ENCODE data around the gene DOCK10. TPM values are rescaled to one million over a fixed set of nuclear protein-coding genes. Genes with fewer than 3 reads are reported as not detected.

The DOCK10 gene
- total and polyA plus RNA-seq, 2 donors (not counting 1 experiment from before 2014, with no cell fraction given) = 20.8 to 26.3 TPM

DNA sequence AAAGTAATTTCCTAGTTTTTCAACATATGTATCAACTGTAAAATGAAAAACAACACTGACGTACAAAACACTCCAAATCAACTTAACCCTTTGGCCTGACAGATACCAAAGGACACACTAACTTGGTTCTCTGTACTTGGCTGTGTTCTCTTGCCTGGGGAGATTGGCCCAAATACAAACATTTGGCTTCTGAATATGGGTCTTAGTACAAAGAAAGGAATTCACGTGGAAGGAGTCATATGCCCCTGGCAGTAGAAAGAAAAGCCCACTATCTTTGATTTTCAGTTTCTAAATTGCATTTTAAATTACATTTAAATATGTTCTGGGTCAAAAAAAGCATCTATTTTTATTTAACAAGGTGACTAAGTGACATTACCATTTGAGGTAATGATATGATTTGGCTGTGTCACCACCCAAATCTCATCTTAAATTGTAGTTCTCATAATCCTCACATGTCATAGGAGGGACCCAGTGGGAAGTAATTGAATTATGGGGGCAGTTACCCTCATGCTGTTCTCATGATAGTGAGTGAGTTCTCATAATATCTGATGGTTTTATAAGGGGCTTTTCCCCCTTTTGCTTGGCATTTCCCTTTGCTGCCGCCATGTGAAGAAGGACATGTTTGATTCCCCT is 172.6 kb downstream of the DOCK10 start:
- Histone ChIP-seq H3K79me2 (ENCODE audit: control insufficient read depth, insufficient read depth, low read length) (no peaks in the 10 kb centered on the region), H3K4me2 (ENCODE audit: extremely low read depth, insufficient read depth, low read length) (no peak overlapping the region), H3K27me3 (ENCODE audit: control insufficient read depth, insufficient read depth, low read length) (no peaks in the 10 kb centered on the region), H3K9ac (ENCODE audit: insufficient read depth, low read length) (no peak overlapping the region), H3K27ac (ENCODE audit: insufficient read depth, low read length) (peak overlapping the region; percentile 84), H3K4me3 (replicated peaks in 1 of 4; ENCODE audit: control extremely low read depth in 1 of 4, insufficient read depth in 1 of 4, low read depth in 3 of 4, low read length in 4 of 4) (no peak overlapping the region), H2AFZ (ENCODE audit: low read length) (no peak overlapping the region), H3K36me3 (ENCODE audit: control insufficient read depth, insufficient read depth, low read length) (peaks cover 2% of the 10 kb centered on the region), H4K20me1 (ENCODE audit: control insufficient read depth, extremely low read depth, insufficient read depth, low read length) (no peaks in the 10 kb centered on the region), H3K4me1 (ENCODE audit: control insufficient read depth, extremely low read depth, insufficient read depth, low read length) (peaks cover 3% of the 10 kb centered on the region), H3K9me3 (ENCODE audit: control insufficient read depth, insufficient read depth, low read depth, low read length) (no peaks in the 10 kb centered on the region)
- peak; percentile 92 to 94 for DNase-seq (ENCODE audit: low read depth in 2 of 2)
- TF ChIP-seq EZH2 (IDR thresholded peaks at IDR 0.05; ENCODE audit: low read length, missing control alignments) = no peak
- TF ChIP-seq, protein P1, sequence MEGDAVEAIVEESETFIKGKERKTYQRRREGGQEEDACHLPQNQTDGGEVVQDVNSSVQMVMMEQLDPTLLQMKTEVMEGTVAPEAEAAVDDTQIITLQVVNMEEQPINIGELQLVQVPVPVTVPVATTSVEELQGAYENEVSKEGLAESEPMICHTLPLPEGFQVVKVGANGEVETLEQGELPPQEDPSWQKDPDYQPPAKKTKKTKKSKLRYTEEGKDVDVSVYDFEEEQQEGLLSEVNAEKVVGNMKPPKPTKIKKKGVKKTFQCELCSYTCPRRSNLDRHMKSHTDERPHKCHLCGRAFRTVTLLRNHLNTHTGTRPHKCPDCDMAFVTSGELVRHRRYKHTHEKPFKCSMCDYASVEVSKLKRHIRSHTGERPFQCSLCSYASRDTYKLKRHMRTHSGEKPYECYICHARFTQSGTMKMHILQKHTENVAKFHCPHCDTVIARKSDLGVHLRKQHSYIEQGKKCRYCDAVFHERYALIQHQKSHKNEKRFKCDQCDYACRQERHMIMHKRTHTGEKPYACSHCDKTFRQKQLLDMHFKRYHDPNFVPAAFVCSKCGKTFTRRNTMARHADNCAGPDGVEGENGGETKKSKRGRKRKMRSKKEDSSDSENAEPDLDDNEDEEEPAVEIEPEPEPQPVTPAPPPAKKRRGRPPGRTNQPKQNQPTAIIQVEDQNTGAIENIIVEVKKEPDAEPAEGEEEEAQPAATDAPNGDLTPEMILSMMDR (conservative IDR thresholded peaks at IDR 0.05 in 1 of 2, IDR thresholded peaks at IDR 0.05 in 1 of 2; ENCODE audit: low read depth in 1 of 2, low read length in 2 of 2) = no peak

DNA sequence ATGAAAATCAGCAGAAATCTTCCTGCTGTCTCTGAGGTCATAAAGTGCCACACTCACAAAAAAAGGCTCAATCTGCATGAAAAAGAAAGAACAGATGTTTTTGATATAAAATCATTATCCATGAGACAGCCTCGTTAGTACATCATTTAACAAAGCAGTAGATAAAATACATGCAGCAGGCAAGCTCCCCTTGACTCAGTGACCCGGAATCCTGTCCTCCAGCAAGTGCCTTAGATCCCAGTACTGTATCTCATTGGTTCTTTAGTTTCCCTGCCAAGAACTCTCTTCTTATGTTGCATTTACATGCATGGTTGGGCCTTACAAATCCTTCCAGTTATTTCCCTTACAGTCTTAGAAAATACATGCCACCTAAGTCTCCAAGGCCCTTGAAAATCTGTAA is 177.3 kb downstream of the DOCK10 start:
- Histone ChIP-seq H3K9me3 (ENCODE audit: control insufficient read depth, insufficient read depth, low read depth, low read length) (no peaks in the 10 kb centered on the region), H3K9ac (ENCODE audit: insufficient read depth, low read length) (no peak overlapping the region), H3K27me3 (ENCODE audit: control insufficient read depth, insufficient read depth, low read length) (no peaks in the 10 kb centered on the region), H3K4me3 (replicated peaks in 1 of 4; ENCODE audit: control extremely low read depth in 1 of 4, insufficient read depth in 1 of 4, low read depth in 3 of 4, low read length in 4 of 4) (no peak overlapping the region), H3K79me2 (ENCODE audit: control insufficient read depth, insufficient read depth, low read length) (no peaks in the 10 kb centered on the region), H4K20me1 (ENCODE audit: control insufficient read depth, extremely low read depth, insufficient read depth, low read length) (no peaks in the 10 kb centered on the region), H3K4me2 (ENCODE audit: extremely low read depth, insufficient read depth, low read length) (no peak overlapping the region), H3K27ac (ENCODE audit: insufficient read depth, low read length) (no peak overlapping the region), H2AFZ (ENCODE audit: low read length) (no peak overlapping the region), H3K4me1 (ENCODE audit: control insufficient read depth, extremely low read depth, insufficient read depth, low read length) (peaks cover 3% of the 10 kb centered on the region), H3K36me3 (ENCODE audit: control insufficient read depth, insufficient read depth, low read length) (no peaks in the 10 kb centered on the region)
- no peak for DNase-seq (ENCODE audit: low read depth in 2 of 2)
- TF ChIP-seq EZH2 (IDR thresholded peaks at IDR 0.05; ENCODE audit: low read length, missing control alignments) = no peak
- TF ChIP-seq, protein P1 (conservative IDR thresholded peaks at IDR 0.05 in 1 of 2, IDR thresholded peaks at IDR 0.05 in 1 of 2; ENCODE audit: low read depth in 1 of 2, low read length in 2 of 2) = no peak

GRCh38 chr2:224861266-224861665 is 181.0 kb downstream of the DOCK10 start:
- no peak for DNase-seq (ENCODE audit: low read depth in 2 of 2)
- Histone ChIP-seq H3K36me3 (ENCODE audit: control insufficient read depth, insufficient read depth, low read length) (no peaks in the 10 kb centered on the region), H3K4me2 (ENCODE audit: extremely low read depth, insufficient read depth, low read length) (no peak overlapping the region), H3K79me2 (ENCODE audit: control insufficient read depth, insufficient read depth, low read length) (no peaks in the 10 kb centered on the region), H3K4me1 (ENCODE audit: control insufficient read depth, extremely low read depth, insufficient read depth, low read length) (no peaks in the 10 kb centered on the region), H3K27me3 (ENCODE audit: control insufficient read depth, insufficient read depth, low read length) (no peaks in the 10 kb centered on the region), H3K27ac (ENCODE audit: insufficient read depth, low read length) (no peak overlapping the region), H3K9ac (ENCODE audit: insufficient read depth, low read length) (no peak overlapping the region), H2AFZ (ENCODE audit: low read length) (no peak overlapping the region), H3K9me3 (ENCODE audit: control insufficient read depth, insufficient read depth, low read depth, low read length) (no peaks in the 10 kb centered on the region), H3K4me3 (replicated peaks in 1 of 4; ENCODE audit: control extremely low read depth in 1 of 4, insufficient read depth in 1 of 4, low read depth in 3 of 4, low read length in 4 of 4) (no peak overlapping the region), H4K20me1 (ENCODE audit: control insufficient read depth, extremely low read depth, insufficient read depth, low read length) (no peaks in the 10 kb centered on the region)
- TF ChIP-seq, protein P1 (conservative IDR thresholded peaks at IDR 0.05 in 1 of 2, IDR thresholded peaks at IDR 0.05 in 1 of 2; ENCODE audit: low read depth in 1 of 2, low read length in 2 of 2) = no peak
- TF ChIP-seq EZH2 (IDR thresholded peaks at IDR 0.05; ENCODE audit: low read length, missing control alignments) = no peak
